H1 (cell line): ENCODE results near the gene RRH. TPM values are rescaled to one million over a fixed set of nuclear protein-coding genes. Genes with fewer than 3 reads are reported as not detected.

Experiments used
- ATF3 ChIP-seq: IDR thresholded peaks from 2 replicates; pipeline ENCODE4 v1.6.1; 2011; ENCODE audit warnings: low read depth, mild to moderate bottlenecking, low read length; ENCODE audit not compliant: insufficient read depth
- EGR1 ChIP-seq: IDR thresholded peaks from 2 replicates; pipeline ENCODE4 v1.6.1; 2011; ENCODE audit warnings: low read depth, low read length, borderline replicate concordance
- POLR2A ChIP-seq, 2 experiments: IDR thresholded peaks; 1 replicate in 1 of 2; 2 replicates in 1 of 2; pipeline ENCODE4 v1.6.1; 2011; ENCODE audit warnings: low read depth in 2 of 2, low read length in 2 of 2, mild to moderate bottlenecking in 2 of 2; ENCODE audit errors: control extremely low read depth in 1 of 2
- TAF1 ChIP-seq: IDR thresholded peaks from 2 replicates; pipeline ENCODE4 v1.6.1; 2011; ENCODE audit warnings: mild to moderate bottlenecking, low read depth, low read length
- TEAD4 ChIP-seq: IDR thresholded peaks from 2 replicates; pipeline ENCODE4 v1.6.1; 2012; ENCODE audit warnings: low read depth, low read length, inconsistent platforms, mixed read lengths
- polyA plus RNA-seq, 7 experiments: library from polyadenylated mRNA; depleted of rRNA in 3 of 7; stranded (reverse) in 5 of 7; unstranded in 2 of 7; fragments of >200 nt in 5 of 7; fragments of 200-250 nt in 2 of 7; gene quantifications; 1 replicate in 5 of 7; 2 replicates in 1 of 7; 4 replicates in 1 of 7; pipeline versions ENCODE4 v1.2.1 to v1.2.3, GENCODE V29; 2011 to 2013; ENCODE audit warnings: missing spikeins in 2 of 7, mixed read lengths in 2 of 7
- total RNA-seq: library from RNA; stranded (reverse); fragmentation: NEBNext Ultra II Directional; extraction: Animal tissue kit (Norgen Biotek cat#: 25700); gene quantifications from 2 replicates; pipeline ENCODE4 v1.2.1, GENCODE V29; 2021

Gene RRH
- total and polyA plus RNA-seq, 2 of the 8 experiments (the other 6 are each of a cell fraction or from before 2014, with no cell fraction given): 0.38 TPM; not detected in 1

GRCh38 chr4:109815151-109816081 is 12.4 kb upstream of the RRH start, which contains the start of gene GAR1 (continued):
- no peak for TF ChIP-seq ATF3
- TF ChIP-seq POLR2A (IDR thresholded peaks at IDR 0.05; ENCODE audit: control extremely low read depth in 1 of 2, low read depth in 2 of 2, low read length in 2 of 2): peak in 1 of 2 experiments; percentile 41; a peak in 2 of 3 replicates
- TF ChIP-seq EGR1: peak; percentile 4; the same call in 1 of the 2 replicates
- TF ChIP-seq TAF1: peak; percentile 86; the same call in 1 of the 2 replicates
- 0 out of 2 replicates have a peak, but pooled peaks have one; percentile 31 for TF ChIP-seq TEAD4
